K562 (cell line): ENCODE results near the gene ZNF597. TPM values are rescaled to one million over a fixed set of nuclear protein-coding genes. Genes with fewer than 3 reads are reported as not detected.

Source experiments
- CC2D1A ChIP-seq: fragments of 450-650 bp; IDR thresholded peaks from 2 replicates; pipeline ENCODE4 v1.6.1; 2017; ENCODE audit warnings: mild to moderate bottlenecking
- GATAD2A ChIP-seq: fragments of 450-650 bp; IDR thresholded peaks from 2 replicates; pipeline ENCODE4 v1.6.1; 2017
- IRF2 ChIP-seq: sonication (generic); formaldehyde crosslinking; IDR thresholded peaks from 2 replicates; pipeline ENCODE4 v1.8.1; 2022; ENCODE audit warnings: mild to moderate bottlenecking, missing genetic modification reagents
- PTTG1 ChIP-seq: fragments of 450-650 bp; IDR thresholded peaks from 2 replicates; pipeline ENCODE4 v1.6.1; 2016; ENCODE audit warnings: low read depth, mild to moderate bottlenecking, missing genetic modification characterization, missing compliant biosample characterization
- PYGO2 ChIP-seq: fragments of 450-650 bp; IDR thresholded peaks from 2 replicates; pipeline ENCODE4 v1.6.1; 2016; ENCODE audit warnings: mild to moderate bottlenecking, missing genetic modification characterization, moderate library complexity, missing compliant biosample characterization
- RBM25 ChIP-seq: fragments of 200-400 bp; formaldehyde crosslinking; IDR thresholded peaks from 2 replicates; pipeline ENCODE4 v1.6.1; 2018; ENCODE audit warnings: low read length, low read depth, moderate library complexity; ENCODE audit not compliant: severe bottlenecking
- SIN3A ChIP-seq, 2 experiments: fragments of 150-350 bp in 1 of 2; IDR thresholded peaks; 2 replicates each; pipeline ENCODE4 v1.6.1; 2011 to 2016; ENCODE audit warnings: borderline replicate concordance in 2 of 2, low read depth in 2 of 2, low read length in 2 of 2, mild to moderate bottlenecking in 2 of 2, moderate library complexity in 2 of 2; ENCODE audit not compliant: control insufficient read depth in 1 of 2
- SMAD1 ChIP-seq: fragments of 150-350 bp; IDR thresholded peaks from 2 replicates; pipeline ENCODE4 v1.6.1; 2014; ENCODE audit warnings: low read length, low read depth; ENCODE audit not compliant: partially characterized antibody
- SPI1 ChIP-seq: IDR thresholded peaks from 2 replicates; pipeline ENCODE4 v1.6.1; 2011; ENCODE audit warnings: low read depth, low read length, control low read depth, borderline replicate concordance
- SRSF1 ChIP-seq: fragments of 200-400 bp; formaldehyde crosslinking; IDR thresholded peaks from 2 replicates; pipeline ENCODE4 v1.6.1; 2017; ENCODE audit warnings: mild to moderate bottlenecking, low read depth, low read length, moderate library complexity
- TCF7 ChIP-seq: sonication (generic); IDR thresholded peaks from 2 replicates; pipeline ENCODE4 v1.6.1; 2016; ENCODE audit warnings: antibody characterized with exemption, borderline replicate concordance
- U2AF2 ChIP-seq: fragments of 200-400 bp; formaldehyde crosslinking; optimal IDR thresholded peaks from 2 replicates; pipeline ENCODE3; 2017; ENCODE audit warnings: low read depth, mild to moderate bottlenecking, low read length
- ZNF134 ChIP-seq: fragments of 250-450 bp; sonication (Bioruptor Pico); conservative IDR thresholded peaks from 2 replicates; pipeline ENCODE4 v1.4.0; 2020
- polyA plus RNA-seq, 8 experiments: library from polyadenylated mRNA; depleted of rRNA in 4 of 8; stranded (reverse) in 5 of 8; unstranded in 3 of 8; fragments of >200 nt; fragmentation: Nextera tagmentation in 2 of 8; fragmentation: Illumina TruSeq in 1 of 8; extraction: Ambion mirVana in 2 of 8; extraction: Trizol in 1 of 8; gene quantifications; 2 replicates each; pipeline versions ENCODE4 v1.2.1 to v1.2.3, GENCODE V29; 2011 to 2014; ENCODE audit warnings: inconsistent platforms in 1 of 8, missing spikeins in 1 of 8
- total RNA-seq, 7 experiments: library from RNA; depleted of rRNA in 6 of 7; stranded (reverse); fragments of >200 nt in 6 of 7; fragmentation: Illumina TruSeq in 2 of 7; extraction: Trizol in 2 of 7; gene quantifications; 2 replicates each; pipeline versions ENCODE4 v1.2.1 to v1.2.3, GENCODE V29; 2011 to 2021; ENCODE audit warnings: low replicate concordance in 1 of 7
- TF ChIP-seq, protein P1 (sequence below): fragments of 450-650 bp; IDR thresholded peaks from 2 replicates; pipeline ENCODE4 v1.6.1; 2016; ENCODE audit warnings: mild to moderate bottlenecking, moderate library complexity
- TF ChIP-seq, protein P2 (sequence below): sonication (generic); formaldehyde crosslinking; IDR thresholded peaks from 2 replicates; pipeline ENCODE4 v1.8.0; 2023; ENCODE audit warnings: mild to moderate bottlenecking, missing genetic modification reagents

The ZNF597 gene
- total and polyA plus RNA-seq, 9 of the 15 experiments (the other 6 are each of a cell fraction or from before 2014, with no cell fraction given): 0.14 to 0.68 (median 0.42) TPM

DNA sequence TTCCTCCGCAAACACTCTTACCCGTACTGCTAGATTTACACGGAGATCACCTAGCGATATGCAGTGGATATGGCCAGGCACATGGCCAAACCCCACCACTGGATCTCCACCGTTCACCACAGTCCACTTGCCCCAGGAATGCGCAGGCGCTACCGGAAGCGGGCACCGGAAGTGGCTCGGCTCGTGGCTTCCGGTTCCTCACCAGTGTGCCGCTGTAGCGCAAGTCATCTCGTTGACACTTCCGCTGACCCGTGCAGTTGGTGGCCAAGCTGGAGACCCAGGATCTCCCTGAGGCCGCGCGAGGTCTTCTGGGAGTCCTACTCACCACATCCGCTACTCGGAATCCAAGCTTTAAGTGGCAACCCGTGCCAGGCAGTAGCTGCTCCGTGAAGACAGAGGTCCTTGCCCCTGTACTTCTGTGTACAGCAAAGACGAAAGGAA lies 11.5 kb downstream of the ZNF597 start (continued):
- TF ChIP-seq, protein P1, sequence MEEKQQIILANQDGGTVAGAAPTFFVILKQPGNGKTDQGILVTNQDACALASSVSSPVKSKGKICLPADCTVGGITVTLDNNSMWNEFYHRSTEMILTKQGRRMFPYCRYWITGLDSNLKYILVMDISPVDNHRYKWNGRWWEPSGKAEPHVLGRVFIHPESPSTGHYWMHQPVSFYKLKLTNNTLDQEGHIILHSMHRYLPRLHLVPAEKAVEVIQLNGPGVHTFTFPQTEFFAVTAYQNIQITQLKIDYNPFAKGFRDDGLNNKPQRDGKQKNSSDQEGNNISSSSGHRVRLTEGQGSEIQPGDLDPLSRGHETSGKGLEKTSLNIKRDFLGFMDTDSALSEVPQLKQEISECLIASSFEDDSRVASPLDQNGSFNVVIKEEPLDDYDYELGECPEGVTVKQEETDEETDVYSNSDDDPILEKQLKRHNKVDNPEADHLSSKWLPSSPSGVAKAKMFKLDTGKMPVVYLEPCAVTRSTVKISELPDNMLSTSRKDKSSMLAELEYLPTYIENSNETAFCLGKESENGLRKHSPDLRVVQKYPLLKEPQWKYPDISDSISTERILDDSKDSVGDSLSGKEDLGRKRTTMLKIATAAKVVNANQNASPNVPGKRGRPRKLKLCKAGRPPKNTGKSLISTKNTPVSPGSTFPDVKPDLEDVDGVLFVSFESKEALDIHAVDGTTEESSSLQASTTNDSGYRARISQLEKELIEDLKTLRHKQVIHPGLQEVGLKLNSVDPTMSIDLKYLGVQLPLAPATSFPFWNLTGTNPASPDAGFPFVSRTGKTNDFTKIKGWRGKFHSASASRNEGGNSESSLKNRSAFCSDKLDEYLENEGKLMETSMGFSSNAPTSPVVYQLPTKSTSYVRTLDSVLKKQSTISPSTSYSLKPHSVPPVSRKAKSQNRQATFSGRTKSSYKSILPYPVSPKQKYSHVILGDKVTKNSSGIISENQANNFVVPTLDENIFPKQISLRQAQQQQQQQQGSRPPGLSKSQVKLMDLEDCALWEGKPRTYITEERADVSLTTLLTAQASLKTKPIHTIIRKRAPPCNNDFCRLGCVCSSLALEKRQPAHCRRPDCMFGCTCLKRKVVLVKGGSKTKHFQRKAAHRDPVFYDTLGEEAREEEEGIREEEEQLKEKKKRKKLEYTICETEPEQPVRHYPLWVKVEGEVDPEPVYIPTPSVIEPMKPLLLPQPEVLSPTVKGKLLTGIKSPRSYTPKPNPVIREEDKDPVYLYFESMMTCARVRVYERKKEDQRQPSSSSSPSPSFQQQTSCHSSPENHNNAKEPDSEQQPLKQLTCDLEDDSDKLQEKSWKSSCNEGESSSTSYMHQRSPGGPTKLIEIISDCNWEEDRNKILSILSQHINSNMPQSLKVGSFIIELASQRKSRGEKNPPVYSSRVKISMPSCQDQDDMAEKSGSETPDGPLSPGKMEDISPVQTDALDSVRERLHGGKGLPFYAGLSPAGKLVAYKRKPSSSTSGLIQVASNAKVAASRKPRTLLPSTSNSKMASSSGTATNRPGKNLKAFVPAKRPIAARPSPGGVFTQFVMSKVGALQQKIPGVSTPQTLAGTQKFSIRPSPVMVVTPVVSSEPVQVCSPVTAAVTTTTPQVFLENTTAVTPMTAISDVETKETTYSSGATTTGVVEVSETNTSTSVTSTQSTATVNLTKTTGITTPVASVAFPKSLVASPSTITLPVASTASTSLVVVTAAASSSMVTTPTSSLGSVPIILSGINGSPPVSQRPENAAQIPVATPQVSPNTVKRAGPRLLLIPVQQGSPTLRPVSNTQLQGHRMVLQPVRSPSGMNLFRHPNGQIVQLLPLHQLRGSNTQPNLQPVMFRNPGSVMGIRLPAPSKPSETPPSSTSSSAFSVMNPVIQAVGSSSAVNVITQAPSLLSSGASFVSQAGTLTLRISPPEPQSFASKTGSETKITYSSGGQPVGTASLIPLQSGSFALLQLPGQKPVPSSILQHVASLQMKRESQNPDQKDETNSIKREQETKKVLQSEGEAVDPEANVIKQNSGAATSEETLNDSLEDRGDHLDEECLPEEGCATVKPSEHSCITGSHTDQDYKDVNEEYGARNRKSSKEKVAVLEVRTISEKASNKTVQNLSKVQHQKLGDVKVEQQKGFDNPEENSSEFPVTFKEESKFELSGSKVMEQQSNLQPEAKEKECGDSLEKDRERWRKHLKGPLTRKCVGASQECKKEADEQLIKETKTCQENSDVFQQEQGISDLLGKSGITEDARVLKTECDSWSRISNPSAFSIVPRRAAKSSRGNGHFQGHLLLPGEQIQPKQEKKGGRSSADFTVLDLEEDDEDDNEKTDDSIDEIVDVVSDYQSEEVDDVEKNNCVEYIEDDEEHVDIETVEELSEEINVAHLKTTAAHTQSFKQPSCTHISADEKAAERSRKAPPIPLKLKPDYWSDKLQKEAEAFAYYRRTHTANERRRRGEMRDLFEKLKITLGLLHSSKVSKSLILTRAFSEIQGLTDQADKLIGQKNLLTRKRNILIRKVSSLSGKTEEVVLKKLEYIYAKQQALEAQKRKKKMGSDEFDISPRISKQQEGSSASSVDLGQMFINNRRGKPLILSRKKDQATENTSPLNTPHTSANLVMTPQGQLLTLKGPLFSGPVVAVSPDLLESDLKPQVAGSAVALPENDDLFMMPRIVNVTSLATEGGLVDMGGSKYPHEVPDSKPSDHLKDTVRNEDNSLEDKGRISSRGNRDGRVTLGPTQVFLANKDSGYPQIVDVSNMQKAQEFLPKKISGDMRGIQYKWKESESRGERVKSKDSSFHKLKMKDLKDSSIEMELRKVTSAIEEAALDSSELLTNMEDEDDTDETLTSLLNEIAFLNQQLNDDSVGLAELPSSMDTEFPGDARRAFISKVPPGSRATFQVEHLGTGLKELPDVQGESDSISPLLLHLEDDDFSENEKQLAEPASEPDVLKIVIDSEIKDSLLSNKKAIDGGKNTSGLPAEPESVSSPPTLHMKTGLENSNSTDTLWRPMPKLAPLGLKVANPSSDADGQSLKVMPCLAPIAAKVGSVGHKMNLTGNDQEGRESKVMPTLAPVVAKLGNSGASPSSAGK: peak; percentile 47; the same call in 1 of the 2 replicates
- TF ChIP-seq SPI1 (0 out of 2 replicates have a peak, but pooled peaks have one; percentile 3), SIN3A (IDR thresholded peaks at IDR 0.05; ENCODE audit: borderline replicate concordance in 2 of 2, control insufficient read depth in 1 of 2, low read depth in 2 of 2, low read length in 2 of 2) (no peak), SRSF1 (peak; percentile 57; the same call in 1 of the 2 replicates), IRF2 (CRISPR knock-in tag) (no peak), U2AF2 (no peak), GATAD2A (no peak), TCF7 (no peak), PYGO2 (tag) (no peak), ZNF134 (CRISPR knock-in tag) (no peak), RBM25 (no peak), SMAD1 (no peak), PTTG1 (tag) (no peak), CC2D1A (no peak)
- TF ChIP-seq, protein P2, sequence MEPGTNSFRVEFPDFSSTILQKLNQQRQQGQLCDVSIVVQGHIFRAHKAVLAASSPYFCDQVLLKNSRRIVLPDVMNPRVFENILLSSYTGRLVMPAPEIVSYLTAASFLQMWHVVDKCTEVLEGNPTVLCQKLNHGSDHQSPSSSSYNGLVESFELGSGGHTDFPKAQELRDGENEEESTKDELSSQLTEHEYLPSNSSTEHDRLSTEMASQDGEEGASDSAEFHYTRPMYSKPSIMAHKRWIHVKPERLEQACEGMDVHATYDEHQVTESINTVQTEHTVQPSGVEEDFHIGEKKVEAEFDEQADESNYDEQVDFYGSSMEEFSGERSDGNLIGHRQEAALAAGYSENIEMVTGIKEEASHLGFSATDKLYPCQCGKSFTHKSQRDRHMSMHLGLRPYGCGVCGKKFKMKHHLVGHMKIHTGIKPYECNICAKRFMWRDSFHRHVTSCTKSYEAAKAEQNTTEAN (CRISPR knock-in tag): no peak
